Stomach (tissue), 4 donors: ENCODE results near the gene ATP11C.

ENCODE experiments used
- CTCF ChIP-seq, 7 experiments: fragments of 450-650 bp in 4 of 7; fragments of 200-600 bp in 3 of 7; sonication (generic) in 3 of 7; IDR thresholded peaks; one replicate each; pipeline ENCODE4 v1.5.1; 2016 to 2019; ENCODE audit warnings: antibody characterized with exemption in 7 of 7, control low read depth in 2 of 7, mild to moderate bottlenecking in 1 of 7
- EP300 ChIP-seq: sonication (generic); formaldehyde crosslinking; IDR thresholded peaks from one replicate; pipeline ENCODE4 v1.6.1; 2017; ENCODE audit warnings: antibody characterized with exemption
- POLR2A ChIP-seq, 4 donors: fragments of 450-650 bp; IDR thresholded peaks; one replicate each; pipeline ENCODE4 v1.6.1; 2016; ENCODE audit warnings: antibody characterized with exemption in 4 of 4, control low read depth in 2 of 4, mild to moderate bottlenecking in 1 of 4, moderate library complexity in 1 of 4
- POLR2AphosphoS5 ChIP-seq, 3 donors: sonication (generic); formaldehyde crosslinking; IDR thresholded peaks; one replicate each; pipeline ENCODE4 v1.6.1; 2016; ENCODE audit warnings: antibody characterized with exemption in 3 of 3

- TF ChIP-seq CTCF (IDR thresholded peaks at IDR 0.05) (no peak), POLR2AphosphoS5 (IDR thresholded peaks at IDR 0.05) (no peak), EP300 (no peak), POLR2A (IDR thresholded peaks at IDR 0.05) (no peak)
Measured at GRCh38 chrX:139734996-139735395, 197.9 kb downstream of the ATP11C start.
